ENCODE measurements around the gene NEDD4L. TPM values are rescaled to one million over a fixed set of nuclear protein-coding genes. Genes with fewer than 3 reads are reported as not detected.

Gene NEDD4L
- total RNA-seq, 2 experiments from 2014 or later, result 3.2 to 3.3 TPM

GRCh38 chr18:58337686-58338085 lies 293.7 kb downstream of the NEDD4L start:
- DNase-seq (ENCODE audit: low spot score), result no peak
- Histone ChIP-seq H3K9me3 (ENCODE audit: low read length) (no peaks in the 10 kb centered on the region), H3K27ac (ENCODE audit: low read depth, low read length, poor library complexity, severe bottlenecking) (no peak overlapping the region), H3K79me2 (ENCODE audit: insufficient read depth, low read depth, low read length) (no peaks in the 10 kb centered on the region), H2AFZ (ENCODE audit: low read length) (no peak overlapping the region), H3K4me3 (ENCODE audit: low read depth, low read length, poor library complexity, severe bottlenecking) (no peak overlapping the region), H3K36me3 (ENCODE audit: insufficient read depth, low read length) (no peaks in the 10 kb centered on the region), H3K4me1 (ENCODE audit: insufficient read depth, low read length, poor library complexity, severe bottlenecking) (no peaks in the 10 kb centered on the region), H3K4me2 (ENCODE audit: low read length) (no peak overlapping the region), H4K20me1 (ENCODE audit: insufficient read depth, low read length) (no peaks in the 10 kb centered on the region), H3K9me2 (ENCODE audit: insufficient read depth, low read length) (no peaks in the 10 kb centered on the region)
- intact Hi-C loops (cut with micrococcal nuclease; ENCODE audit: unreplicated experiment), result no loop called here
- CTCF ChIA-PET (ENCODE audit: unreplicated experiment), result no interaction called here
- POLR2A ChIA-PET, result no interaction called here
- BruUV-seq (replicated peaks), result no TSS peak
- TF ChIP-seq CTCF (conservative IDR thresholded peaks at IDR 0.05; ENCODE audit: low read length) (no peak), EZH2phosphoT487 (IDR thresholded peaks at IDR 0.05; ENCODE audit: borderline replicate concordance, low read depth, low read length) (no peak)

- Histone ChIP-seq H3K4me3 (ENCODE audit: low read depth, low read length, poor library complexity, severe bottlenecking) (no peak overlapping the region), H3K27ac (ENCODE audit: low read depth, low read length, poor library complexity, severe bottlenecking) (no peak overlapping the region), H3K4me2 (ENCODE audit: low read length) (no peak overlapping the region), H3K9me3 (ENCODE audit: low read length) (no peaks in the 10 kb centered on the region), H3K9me2 (ENCODE audit: insufficient read depth, low read length) (no peaks in the 10 kb centered on the region), H3K79me2 (ENCODE audit: insufficient read depth, low read depth, low read length) (no peaks in the 10 kb centered on the region), H4K20me1 (ENCODE audit: insufficient read depth, low read length) (no peaks in the 10 kb centered on the region), H2AFZ (ENCODE audit: low read length) (no peak overlapping the region), H3K4me1 (ENCODE audit: insufficient read depth, low read length, poor library complexity, severe bottlenecking) (no peaks in the 10 kb centered on the region), H3K36me3 (ENCODE audit: insufficient read depth, low read length) (no peaks in the 10 kb centered on the region)
- no peak for DNase-seq (ENCODE audit: low spot score)
- ChIA-PET CTCF (ENCODE audit: unreplicated experiment) (no interaction called here), POLR2A (interaction anchor here (0.6 kb wide), 1 partner anchor 10 kb away, joined by 3 read pairs; no protein-coding TSS in a partner anchor)
- no peak for TF ChIP-seq EZH2phosphoT487 (IDR thresholded peaks at IDR 0.05; ENCODE audit: borderline replicate concordance, low read depth, low read length)
- TF ChIP-seq CTCF (conservative IDR thresholded peaks at IDR 0.05; ENCODE audit: low read length), result no peak
- intact Hi-C loops (cut with micrococcal nuclease; ENCODE audit: unreplicated experiment), result no loop called here
- BruUV-seq (replicated peaks), result no TSS peak
Measured at GRCh38 chr18:58338141-58338540, 294.1 kb downstream of the NEDD4L start.

GRCh38 chr18:58338961-58339592 lies 295.1 kb downstream of the NEDD4L start:
- H2AFZ ChIP-seq (ENCODE audit: low read length), result no peak overlapping the region
- no peak overlapping the region for H3K4me3 ChIP-seq (ENCODE audit: low read depth, low read length, poor library complexity, severe bottlenecking)
- no peaks in the 10 kb centered on the region for H3K9me3 ChIP-seq (ENCODE audit: low read length)
- no peaks in the 10 kb centered on the region for H4K20me1 ChIP-seq (ENCODE audit: insufficient read depth, low read length)
- TF ChIP-seq EZH2phosphoT487 (IDR thresholded peaks at IDR 0.05; ENCODE audit: borderline replicate concordance, low read depth, low read length), result no peak
- TF ChIP-seq CTCF (conservative IDR thresholded peaks at IDR 0.05; ENCODE audit: low read length), result no peak
- no TSS peak for BruUV-seq (replicated peaks)
- ChIA-PET CTCF (ENCODE audit: unreplicated experiment) (no interaction called here), POLR2A (no interaction called here)
- H3K4me2 ChIP-seq (ENCODE audit: low read length), result no peak overlapping the region
- no peaks in the 10 kb centered on the region for H3K4me1 ChIP-seq (ENCODE audit: insufficient read depth, low read length, poor library complexity, severe bottlenecking)
- H3K27ac ChIP-seq (ENCODE audit: low read depth, low read length, poor library complexity, severe bottlenecking), result no peak overlapping the region
- H3K9me2 ChIP-seq (ENCODE audit: insufficient read depth, low read length), result no peaks in the 10 kb centered on the region
- intact Hi-C loops (cut with micrococcal nuclease; ENCODE audit: unreplicated experiment), result no loop called here
- H3K79me2 ChIP-seq (ENCODE audit: insufficient read depth, low read depth, low read length), result no peaks in the 10 kb centered on the region
- DNase-seq (ENCODE audit: low spot score), result no peak
- no peaks in the 10 kb centered on the region for H3K36me3 ChIP-seq (ENCODE audit: insufficient read depth, low read length)

All from OCI-LY7 (cell line).